ENCODE results near the gene DCST1. TPM values are rescaled to one million over a fixed set of nuclear protein-coding genes. Genes with fewer than 3 reads are reported as not detected.

Gene DCST1
- total and polyA plus RNA-seq, 2 of the 13 experiments (the other 11 are each of a cell fraction or from before 2014, with no cell fraction given), result 0.04 TPM; not detected in 1

DNA sequence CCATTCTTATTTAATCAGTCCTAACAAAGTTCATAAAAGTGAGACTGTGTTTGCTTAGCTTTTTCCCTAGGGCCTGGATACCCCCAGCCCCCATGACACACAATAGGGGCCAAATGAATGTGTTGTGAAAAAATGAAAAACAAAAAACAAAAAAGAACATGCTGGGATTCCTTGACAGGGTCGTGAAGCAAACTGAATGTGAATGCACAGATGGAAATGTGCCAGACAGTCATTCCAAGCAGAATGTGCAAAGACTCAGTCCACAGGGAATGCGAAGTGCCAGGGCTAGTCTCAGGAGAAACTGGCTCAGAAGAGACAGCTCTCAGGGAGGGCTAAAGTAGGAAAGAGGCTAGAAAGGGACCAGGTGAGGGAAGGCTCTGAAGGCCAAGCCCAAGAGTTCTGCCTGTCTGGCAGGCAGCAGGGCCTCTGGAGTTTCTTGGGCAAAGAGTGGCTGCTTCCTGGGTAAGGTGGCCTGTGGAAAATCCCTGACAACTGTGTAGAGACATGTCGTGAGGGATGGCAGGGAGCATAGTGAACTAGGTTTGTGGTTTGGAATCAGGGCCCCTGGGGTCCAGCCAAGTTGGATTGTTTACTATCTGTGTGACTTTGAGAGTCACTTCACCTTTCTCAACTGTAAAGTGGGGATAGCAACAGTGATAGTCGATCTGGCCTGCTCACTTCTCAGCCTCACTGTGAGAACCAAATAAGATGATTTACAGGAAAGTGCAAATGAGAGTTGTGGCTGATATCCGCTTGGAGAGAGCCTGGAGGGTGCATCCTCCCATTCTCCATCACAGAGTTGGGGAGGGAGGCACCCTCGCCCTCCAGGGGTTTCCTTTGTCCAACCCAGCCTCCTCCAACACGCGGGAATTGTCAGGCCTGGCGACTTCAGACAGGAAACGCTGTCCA is 16.3 kb downstream of the DCST1 start (continued):
- TF ChIP-seq ZNF556 (CRISPR knock-in tag; IDR thresholded peaks at IDR 0.05; ENCODE audit: borderline replicate concordance) (no peak), ZNF577 (CRISPR knock-in tag; IDR thresholded peaks at IDR 0.05; ENCODE audit: borderline replicate concordance, low read depth) (no peak), MAZ (IDR thresholded peaks at IDR 0.05; ENCODE audit: borderline replicate concordance, low read depth, low read length) (no peak), MAZ (CRISPR knock-in tag; IDR thresholded peaks at IDR 0.05; ENCODE audit: low read depth) (no peak), RFX1 (IDR thresholded peaks at IDR 0.05) (no peak), ZMYM4 (CRISPR knock-in tag; IDR thresholded peaks at IDR 0.05) (no peak), SMC3 (IDR thresholded peaks at IDR 0.05; ENCODE audit: low read length) (no peak), GABPB1 (CRISPR knock-in tag; IDR thresholded peaks at IDR 0.05) (no peak), NFIC (IDR thresholded peaks at IDR 0.05; ENCODE audit: low read length) (no peak), KLF16 (CRISPR knock-in tag; IDR thresholded peaks at IDR 0.05) (no peak), HOXA5 (CRISPR knock-in tag; IDR thresholded peaks at IDR 0.05) (no peak), ZNF431 (CRISPR knock-in tag; IDR thresholded peaks at IDR 0.05; ENCODE audit: borderline replicate concordance, low read depth) (no peak), ZNF432 (CRISPR knock-in tag; IDR thresholded peaks at IDR 0.05; ENCODE audit: borderline replicate concordance) (no peak), ZNF772 (CRISPR knock-in tag; IDR thresholded peaks at IDR 0.05) (no peak), ZNF33B (CRISPR knock-in tag; IDR thresholded peaks at IDR 0.05) (no peak; the same call in 1 of the 2 replicates), KAT8 (CRISPR knock-in tag; IDR thresholded peaks at IDR 0.05) (no peak), ATRX (CRISPR knock-in tag; IDR thresholded peaks at IDR 0.05; ENCODE audit: borderline replicate concordance) (no peak)
- TF ChIP-seq, protein P1, sequence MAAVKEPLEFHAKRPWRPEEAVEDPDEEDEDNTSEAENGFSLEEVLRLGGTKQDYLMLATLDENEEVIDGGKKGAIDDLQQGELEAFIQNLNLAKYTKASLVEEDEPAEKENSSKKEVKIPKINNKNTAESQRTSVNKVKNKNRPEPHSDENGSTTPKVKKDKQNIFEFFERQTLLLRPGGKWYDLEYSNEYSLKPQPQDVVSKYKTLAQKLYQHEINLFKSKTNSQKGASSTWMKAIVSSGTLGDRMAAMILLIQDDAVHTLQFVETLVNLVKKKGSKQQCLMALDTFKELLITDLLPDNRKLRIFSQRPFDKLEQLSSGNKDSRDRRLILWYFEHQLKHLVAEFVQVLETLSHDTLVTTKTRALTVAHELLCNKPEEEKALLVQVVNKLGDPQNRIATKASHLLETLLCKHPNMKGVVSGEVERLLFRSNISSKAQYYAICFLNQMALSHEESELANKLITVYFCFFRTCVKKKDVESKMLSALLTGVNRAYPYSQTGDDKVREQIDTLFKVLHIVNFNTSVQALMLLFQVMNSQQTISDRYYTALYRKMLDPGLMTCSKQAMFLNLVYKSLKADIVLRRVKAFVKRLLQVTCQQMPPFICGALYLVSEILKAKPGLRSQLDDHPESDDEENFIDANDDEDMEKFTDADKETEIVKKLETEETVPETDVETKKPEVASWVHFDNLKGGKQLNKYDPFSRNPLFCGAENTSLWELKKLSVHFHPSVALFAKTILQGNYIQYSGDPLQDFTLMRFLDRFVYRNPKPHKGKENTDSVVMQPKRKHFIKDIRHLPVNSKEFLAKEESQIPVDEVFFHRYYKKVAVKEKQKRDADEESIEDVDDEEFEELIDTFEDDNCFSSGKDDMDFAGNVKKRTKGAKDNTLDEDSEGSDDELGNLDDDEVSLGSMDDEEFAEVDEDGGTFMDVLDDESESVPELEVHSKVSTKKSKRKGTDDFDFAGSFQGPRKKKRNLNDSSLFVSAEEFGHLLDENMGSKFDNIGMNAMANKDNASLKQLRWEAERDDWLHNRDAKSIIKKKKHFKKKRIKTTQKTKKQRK (IDR thresholded peaks at IDR 0.05; ENCODE audit: low read length), result no peak
- TF ChIP-seq, protein P2, sequence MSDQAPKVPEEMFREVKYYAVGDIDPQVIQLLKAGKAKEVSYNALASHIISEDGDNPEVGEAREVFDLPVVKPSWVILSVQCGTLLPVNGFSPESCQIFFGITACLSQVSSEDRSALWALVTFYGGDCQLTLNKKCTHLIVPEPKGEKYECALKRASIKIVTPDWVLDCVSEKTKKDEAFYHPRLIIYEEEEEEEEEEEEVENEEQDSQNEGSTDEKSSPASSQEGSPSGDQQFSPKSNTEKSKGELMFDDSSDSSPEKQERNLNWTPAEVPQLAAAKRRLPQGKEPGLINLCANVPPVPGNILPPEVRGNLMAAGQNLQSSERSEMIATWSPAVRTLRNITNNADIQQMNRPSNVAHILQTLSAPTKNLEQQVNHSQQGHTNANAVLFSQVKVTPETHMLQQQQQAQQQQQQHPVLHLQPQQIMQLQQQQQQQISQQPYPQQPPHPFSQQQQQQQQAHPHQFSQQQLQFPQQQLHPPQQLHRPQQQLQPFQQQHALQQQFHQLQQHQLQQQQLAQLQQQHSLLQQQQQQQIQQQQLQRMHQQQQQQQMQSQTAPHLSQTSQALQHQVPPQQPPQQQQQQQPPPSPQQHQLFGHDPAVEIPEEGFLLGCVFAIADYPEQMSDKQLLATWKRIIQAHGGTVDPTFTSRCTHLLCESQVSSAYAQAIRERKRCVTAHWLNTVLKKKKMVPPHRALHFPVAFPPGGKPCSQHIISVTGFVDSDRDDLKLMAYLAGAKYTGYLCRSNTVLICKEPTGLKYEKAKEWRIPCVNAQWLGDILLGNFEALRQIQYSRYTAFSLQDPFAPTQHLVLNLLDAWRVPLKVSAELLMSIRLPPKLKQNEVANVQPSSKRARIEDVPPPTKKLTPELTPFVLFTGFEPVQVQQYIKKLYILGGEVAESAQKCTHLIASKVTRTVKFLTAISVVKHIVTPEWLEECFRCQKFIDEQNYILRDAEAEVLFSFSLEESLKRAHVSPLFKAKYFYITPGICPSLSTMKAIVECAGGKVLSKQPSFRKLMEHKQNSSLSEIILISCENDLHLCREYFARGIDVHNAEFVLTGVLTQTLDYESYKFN (CRISPR knock-in tag; conservative IDR thresholded peaks at IDR 0.05), result no peak
- TF ChIP-seq, protein P3, sequence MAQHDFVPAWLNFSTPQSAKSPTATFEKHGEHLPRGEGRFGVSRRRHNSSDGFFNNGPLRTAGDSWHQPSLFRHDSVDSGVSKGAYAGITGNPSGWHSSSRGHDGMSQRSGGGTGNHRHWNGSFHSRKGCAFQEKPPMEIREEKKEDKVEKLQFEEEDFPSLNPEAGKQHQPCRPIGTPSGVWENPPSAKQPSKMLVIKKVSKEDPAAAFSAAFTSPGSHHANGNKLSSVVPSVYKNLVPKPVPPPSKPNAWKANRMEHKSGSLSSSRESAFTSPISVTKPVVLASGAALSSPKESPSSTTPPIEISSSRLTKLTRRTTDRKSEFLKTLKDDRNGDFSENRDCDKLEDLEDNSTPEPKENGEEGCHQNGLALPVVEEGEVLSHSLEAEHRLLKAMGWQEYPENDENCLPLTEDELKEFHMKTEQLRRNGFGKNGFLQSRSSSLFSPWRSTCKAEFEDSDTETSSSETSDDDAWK (CRISPR knock-in tag; IDR thresholded peaks at IDR 0.05), result no peak
